HS-27A (cell line): ENCODE results near the gene MYCBPAP.

Experiments used
- DNase-seq: peaks from one replicate; pipeline ENCODE4 v3.0.0-alpha.2; 2012; ENCODE audit warnings: low read depth, missing footprints

Gene MYCBPAP

DNA sequence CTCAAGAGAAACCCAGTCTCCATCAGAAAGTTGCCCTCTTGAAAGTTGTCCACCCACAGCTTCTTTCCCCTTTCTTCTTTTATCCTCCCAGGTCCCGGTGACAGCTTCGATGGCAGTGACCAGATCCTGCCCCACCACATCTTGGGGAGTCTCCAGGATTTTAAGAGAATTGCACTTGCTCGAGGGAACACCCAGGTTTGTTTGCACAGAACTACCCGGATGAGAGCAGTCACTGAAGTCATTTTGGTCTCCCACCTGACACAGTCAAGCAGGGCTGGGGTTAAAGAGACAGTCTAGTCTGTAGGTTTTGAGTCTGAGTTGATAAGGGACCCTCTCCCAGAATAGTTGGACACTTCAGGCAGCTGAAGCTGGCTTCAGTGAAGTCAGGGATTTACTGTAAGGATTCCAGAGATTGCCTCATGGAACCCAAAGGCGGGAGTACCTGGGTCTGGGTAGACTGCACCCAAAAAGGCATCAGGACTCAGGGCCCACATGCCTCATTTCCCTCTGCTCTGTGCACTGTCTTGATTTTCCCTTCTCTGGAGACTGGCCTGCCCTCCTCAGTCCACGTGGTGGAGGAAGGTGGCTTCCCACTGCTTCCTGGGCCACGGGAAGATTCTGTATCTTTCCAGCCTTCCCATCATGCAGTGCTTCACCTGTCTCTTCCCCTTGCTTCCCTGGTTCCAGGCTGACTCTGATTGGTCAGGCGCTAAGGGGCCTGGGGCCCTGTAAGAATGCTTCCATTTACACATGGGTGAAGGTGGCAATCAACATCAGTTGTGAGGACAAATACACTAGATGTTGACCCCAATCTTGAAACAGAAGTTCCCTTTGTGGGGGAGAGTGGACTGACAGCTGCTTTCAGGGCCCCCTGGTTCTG, 9.5 kb downstream of the MYCBPAP start:
- no peak for DNase-seq

DNA sequence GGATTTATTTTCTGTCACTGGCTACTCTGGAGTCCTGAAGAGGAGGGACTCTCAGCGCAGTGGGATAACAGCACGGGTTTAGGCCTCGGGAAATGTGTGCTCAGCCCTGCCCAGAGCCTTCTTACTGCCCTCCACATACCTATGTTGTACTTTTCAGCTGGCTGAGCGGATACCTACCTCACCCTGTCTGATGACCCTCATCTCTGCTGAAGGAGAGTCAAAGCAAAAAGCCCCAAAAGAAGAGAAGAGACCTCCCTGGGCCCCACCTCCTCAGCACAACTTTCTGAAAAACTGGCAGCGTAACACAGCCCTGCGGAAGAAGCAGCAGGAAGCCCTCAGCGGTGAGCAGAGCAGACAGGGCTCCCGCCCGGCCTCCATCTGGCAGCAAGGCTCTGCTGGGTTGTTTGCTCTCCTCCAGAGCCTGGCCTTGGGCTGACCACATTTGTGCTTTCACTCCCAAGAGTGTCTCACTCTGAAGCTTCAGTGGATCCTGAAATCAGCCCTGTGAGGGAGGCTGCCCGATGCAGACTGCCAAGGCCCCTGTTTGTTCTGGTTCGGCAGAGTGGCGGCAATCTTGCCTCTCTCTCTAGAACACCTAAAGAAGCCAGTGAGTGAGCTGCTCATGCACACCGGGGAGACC, 10.3 kb downstream of the MYCBPAP start:
- no peak for DNase-seq

DNA sequence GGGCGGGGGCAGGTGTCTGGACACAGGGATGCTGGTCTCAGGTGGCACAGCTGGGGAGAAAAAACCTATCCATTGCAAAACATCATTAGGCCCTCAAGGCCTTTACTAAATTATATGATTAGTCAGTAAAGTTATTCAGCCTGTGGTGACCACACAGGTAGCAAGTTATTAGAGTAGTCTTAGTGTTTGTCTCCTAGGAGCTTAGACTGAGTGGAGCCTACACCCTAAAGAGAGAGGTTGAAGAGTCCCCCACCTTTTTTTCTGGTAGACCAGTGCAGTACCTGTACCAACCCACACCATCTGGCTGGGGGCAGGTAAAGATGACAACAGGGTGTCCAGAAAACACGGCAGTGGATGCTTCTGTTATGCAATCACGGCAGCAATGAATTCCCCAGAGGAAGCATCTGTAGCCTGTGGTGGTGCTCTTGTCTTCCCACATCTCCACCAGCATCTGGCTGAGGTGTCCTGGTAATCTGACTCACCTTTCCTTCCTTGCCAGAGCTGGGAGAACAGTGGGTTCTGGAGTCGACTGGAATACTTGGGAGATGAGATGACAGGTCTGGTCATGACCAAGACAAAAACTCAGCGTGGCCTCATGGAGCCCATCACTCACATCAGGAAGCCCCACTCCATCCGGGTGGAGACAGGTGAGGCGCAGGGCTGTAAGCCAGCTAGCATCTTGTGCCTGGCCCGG, 11.0 kb downstream of the MYCBPAP start:
- no peak for DNase-seq

DNA sequence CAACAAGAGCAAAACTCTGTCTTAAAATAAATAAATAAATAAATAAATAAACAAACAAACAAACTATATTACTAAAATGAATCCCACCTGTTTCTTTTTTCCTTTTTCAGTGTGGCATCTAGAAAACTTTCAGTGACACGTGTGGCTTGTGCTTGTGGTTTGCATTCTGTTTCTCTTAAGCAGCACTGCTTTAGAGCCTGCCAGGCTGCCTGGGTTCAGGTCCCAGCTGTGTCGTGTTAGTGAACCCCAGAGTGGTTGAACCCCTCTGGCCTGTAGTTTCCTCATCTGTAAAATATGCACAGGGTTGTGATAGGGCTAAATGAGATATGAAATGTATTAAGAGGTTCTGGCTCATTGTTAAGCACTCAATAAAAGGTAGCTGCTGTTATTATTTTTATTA, 12.2 kb downstream of the MYCBPAP start:
- no peak for DNase-seq

DNA sequence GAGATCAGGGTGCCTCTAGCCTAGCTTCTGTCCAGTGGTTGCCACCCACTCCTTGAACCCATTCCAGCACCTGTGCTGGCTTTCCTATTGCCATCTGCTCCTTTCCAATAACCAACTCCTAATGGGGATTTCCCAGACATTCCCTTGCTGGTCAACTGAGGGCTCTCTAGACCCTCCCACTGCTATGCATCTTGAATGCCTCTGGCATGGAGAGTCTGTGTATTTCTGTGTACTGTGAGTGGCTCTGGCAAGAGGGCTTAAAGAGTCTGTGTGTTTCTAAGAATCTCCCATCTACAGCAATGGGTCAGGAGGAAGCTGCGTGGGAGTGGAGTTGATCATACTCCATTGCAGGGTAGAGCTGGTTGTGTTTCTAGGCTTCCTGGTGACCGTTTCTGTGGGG, 13.3 kb downstream of the MYCBPAP start:
- DNase-seq: no peak

DNA sequence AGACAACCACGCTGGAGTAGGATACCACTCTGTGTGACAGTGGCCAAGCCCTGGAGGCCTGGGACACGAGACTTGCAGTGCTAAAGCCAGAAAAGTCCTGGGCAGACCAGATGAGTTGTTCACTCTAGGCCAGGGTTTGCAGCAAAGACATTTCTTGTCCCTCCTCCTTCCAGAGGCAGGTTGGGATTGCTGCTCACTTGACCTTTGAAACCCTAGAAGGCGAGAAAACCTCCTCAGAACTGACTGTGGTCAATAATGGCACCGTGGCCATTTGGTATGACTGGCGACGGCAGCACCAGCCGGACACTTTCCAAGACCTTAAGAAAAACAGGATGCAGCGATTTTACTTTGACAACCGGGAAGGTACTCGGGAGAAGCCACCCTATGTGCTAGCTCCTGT, 14.5 kb downstream of the MYCBPAP start:
- no peak for DNase-seq

DNA sequence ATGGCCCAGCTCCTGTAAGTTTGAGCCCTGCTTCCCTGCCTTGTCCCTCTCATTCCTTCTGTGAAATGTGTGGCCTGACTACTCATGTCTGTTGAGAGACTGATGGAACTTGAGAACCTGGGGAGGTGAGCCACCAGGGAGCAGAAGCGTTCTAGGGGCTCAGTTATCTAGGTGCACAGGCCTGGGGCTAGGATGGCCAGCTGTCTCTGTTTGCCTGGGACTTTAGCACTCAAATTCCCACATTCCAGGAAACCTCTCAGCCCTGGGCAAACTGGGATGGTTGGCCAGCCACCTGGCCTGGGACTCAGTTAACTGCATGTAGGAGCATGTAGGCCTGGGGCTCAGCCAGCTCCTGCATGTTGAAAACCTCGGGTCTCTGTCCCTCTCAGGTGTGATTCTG, 15.0 kb downstream of the MYCBPAP start:
- DNase-seq: no peak

DNA sequence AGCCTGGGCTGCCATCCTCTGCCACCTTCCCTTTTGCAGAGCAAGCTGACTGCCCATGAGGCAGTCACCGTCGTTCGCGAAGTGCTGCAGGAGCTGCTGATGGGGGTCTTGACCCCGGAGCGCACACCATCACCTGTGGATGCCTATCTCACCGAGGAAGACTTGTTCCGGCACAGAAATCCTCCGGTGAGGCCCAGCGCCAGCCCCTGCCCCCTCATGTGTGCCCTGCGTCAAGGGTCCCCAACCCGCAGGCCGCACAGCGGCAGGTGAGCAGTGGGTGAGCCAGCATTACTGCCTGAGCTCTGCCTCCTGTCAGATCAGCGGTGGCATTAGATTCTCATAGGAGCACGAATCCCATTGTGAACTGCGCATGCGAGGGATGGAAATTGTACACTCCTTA, 16.6 kb downstream of the MYCBPAP start:
- no peak for DNase-seq

DNA sequence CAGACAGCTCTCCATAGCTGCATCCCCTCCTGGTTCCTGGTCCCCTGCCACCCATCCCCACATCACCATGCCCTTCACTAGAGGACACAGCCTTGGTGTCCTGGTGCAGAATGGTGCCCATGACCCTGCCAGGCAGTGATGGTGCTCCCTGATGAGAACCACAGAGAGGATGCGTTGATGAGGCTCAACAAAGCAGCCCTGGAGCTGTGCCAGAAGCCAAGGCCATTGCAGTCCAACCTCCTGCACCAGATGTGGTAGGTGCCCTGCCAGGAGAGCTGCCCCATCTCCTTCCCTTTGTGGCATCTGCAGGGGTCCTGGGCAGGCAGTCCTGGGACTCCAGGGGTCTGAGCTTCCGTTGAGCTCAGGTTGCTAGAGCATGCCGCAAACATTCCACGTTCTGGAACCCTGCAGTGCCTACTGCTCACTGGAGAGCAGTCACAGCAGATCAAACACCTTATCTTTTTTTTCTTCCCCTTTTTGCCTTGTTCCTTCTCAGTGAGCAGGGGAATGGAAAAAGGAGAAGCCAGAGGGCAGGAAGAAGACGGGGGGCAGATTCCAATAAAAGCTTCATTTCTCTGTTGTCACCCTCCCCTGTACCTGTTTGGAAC, 19.0 kb downstream of the MYCBPAP start:
- DNase-seq: no peak

DNA sequence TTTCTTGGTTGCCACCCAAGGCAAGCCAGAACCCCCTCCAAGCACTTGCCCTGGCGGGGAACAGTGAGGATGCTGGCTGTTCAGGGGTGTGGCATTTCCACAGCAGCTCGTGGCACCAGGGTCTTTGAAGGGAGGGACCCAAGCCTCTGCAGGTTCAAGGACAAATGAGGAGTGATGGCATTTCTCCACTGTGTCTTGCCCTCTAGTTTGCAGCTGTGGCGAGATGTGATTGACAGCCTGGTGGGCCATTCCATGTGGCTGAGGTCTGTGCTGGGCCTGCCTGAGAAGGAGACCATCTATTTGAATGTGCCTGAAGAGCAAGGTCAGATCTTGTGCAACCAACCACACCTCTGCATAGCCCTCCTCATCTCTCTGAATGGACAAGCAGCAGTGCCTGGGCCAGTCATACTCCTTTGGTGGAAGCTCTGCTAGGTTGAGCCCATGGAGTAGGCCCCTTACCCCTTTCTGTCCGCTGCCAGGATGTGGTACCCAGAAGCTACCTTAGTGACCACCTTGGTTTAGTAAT, 19.8 kb downstream of the MYCBPAP start:
- no peak for DNase-seq

DNA sequence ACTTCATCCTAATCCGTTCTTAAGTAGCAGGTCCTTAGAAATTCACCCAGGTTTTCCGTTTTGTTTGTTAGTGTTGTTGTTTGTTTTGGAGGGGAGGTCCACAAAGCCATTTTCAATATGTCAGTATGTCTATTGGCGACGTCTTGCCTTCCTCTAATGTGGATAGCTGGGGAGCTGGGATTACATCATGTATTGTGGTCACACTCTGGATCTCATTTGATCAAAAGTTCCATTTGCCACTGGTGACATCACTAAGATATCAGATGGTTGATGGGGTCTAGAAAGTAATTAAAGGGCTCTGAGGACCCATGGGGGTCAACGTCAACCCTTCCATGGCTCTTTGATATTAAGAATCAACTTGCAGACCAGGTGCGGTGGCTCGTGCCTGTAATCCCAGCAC, 21.6 kb downstream of the MYCBPAP start:
- no peak for DNase-seq

DNA sequence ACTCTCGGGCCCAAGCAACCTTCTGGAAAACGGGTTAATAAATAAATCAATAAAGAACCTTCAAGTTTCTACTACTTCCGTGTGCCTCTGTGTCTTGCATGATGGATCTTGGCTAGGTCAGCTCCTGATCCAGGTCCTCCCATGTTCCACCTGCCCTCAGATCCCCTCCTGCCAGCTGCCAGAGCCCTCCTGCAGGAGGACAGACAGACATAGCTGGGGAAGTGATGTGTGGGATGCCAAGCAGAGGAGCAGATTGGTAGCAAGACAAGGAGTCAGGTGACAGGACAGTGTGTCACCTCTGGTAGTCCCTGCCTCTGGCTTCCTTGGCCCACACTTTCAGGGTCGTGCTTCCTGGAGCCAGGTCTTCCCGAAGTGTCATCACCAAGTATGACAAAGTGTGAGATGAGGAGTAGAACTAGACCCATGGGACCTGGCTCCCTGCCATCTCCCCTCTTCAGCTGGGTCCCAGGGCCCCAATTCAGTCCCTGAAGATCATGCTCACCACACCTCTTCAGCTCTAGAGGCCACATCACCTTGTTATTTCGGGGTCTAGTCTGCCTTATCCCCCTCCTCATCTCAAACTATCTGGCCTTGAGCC, 23.3 kb downstream of the MYCBPAP start:
- no peak for DNase-seq

DNA sequence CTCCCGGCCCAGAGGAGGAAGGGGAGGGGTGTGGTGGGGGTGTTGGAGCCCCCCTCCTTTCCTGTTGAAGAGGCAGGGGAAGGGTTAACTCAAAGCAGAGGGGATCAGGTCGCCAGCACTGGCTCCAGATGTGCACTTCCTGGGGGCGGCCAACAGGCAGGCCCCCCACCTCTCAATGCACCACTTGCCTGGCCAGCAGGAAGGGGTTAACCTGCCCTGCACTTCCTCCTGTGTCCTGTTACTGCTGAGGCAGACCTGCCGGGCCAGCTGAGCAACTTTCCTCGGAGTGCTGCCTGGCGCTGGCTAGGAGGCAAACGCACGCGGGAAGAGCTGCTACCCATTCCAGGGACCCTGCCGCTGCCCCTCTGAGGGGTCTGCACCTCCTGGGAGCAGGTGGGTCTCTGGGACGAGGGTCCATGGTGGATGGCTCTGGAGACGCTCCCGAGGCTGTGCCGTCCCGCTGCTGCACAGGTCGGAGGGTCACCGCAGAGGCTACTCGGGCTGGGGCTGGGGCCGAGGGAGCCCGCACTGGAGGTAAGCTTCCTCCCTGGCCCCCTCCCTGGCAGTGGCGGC, 24.3 kb downstream of the MYCBPAP start, which contains the start of gene EPN3:
Gene EPN3 (plus strand): TSS at position 284 of the 573 bp plus-strand sequence. CDS start 3,822 bp downstream, outside the sequence.
- DNase-seq: no peak

DNA sequence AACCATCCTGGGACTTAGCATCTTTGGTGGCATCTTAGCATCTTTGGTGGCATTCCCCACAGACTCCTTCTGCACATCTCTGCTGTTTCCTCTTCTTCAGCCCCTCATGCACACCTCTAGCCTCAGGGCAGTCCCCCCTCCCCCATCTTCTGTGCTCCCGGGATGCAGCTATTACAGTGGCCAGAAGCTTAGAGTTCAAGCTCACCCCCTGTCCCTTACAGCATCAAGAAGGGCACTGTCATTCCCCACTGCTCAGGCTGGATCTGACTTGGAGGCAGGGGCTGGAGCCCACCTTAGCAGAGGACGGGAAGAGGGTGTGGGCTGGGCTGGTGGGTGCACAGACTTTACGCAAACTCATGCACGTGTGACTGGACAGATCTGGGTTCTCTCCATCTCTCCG, 24.9 kb downstream of the MYCBPAP start:
- no peak for DNase-seq

DNA sequence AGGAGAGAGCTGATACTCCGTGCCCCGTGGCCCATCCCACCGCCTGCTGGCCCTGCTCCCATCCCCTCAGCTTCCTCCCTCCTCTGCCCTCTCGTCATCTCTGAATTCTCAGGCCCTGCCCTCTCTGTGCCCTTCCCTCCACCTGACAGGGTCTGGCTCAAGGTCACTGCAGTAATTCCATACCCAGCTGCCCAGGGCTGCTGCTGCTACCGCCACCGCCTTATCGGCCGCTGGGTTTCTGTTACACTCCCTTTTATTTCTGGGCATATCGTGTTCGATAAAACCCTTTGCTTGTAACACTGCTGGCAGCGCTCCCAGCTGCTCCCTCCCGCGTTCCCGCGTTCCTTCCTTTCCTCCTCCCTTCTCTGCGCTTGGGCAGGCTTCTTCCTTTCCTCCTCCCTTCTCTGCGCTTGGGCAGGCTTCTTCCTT, 25.5 kb downstream of the MYCBPAP start:
- DNase-seq: no peak

DNA sequence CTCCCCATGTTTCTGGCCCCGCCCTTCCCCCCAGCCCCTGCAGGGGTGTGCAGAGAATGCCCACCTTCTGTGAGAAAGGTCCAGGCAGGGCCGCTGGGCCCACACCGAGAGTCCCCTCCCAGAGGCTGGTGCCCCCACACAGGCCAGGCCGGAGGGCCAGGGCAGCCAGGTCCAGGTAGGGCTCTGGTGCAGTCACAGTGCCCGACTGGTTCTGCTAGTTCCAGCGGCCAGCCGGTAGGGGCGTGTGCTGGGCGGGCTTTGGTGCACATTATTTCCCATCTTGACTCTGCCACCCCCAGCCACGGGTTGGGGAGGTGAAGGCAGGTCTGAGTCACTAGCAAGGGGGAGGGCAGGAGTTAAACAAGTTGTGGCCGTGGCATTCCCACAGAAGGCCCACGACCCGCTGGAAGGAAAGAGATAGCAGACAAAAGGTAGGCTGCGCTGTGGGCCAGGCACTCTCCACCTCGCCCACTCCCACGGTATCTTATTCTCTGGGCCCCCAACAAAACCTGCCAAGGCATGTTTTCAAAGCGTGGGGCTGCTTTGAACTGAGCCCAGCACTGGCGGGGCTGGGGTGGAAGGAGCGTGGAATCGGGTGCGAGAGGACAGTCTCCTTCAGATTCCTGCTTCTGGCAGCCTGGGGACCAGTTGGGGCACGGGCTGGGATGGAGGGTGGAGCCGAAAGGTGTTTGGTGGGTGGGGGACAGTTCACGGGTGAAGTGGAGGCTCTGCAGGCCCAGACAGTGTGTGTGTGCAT, 26.2 kb downstream of the MYCBPAP start:
- no peak for DNase-seq

DNA sequence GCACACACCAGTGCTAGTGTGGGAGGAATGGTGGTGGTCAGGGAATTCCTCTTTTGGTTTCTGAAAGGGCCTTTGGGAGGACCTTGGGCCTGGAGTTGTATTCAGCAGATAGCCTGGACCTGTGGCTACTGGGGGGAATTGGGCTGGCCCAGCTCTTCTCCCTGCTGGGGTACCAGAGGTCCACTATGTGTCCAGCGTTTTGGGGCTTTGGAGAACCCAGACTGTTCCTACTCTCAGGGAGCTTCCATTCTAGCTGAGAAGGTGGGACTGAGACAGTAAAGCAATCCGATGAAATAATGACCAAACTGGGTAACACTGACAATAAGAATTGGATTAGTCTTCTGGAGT, 26.7 kb downstream of the MYCBPAP start:
- no peak for DNase-seq

DNA sequence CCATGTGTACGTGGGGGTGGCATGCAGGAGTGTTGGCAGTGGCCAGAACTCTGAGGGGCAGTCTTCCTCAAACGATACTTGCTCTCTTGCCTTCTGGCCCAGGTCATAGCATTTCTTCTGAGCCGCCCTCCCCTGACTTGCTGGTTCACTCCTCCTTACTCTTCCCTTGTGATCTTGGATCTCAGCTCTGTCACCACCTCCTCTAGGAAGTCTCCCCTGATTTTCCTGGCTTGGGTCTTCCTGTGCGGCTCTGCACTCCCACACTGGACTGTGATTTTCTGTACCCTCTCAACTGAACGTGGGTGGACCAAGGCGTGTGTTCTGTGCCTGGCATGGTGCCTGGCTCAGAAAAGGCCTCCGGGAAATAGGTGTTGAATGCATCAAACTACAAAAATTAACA, 27.2 kb downstream of the MYCBPAP start:
- DNase-seq: no peak

DNA sequence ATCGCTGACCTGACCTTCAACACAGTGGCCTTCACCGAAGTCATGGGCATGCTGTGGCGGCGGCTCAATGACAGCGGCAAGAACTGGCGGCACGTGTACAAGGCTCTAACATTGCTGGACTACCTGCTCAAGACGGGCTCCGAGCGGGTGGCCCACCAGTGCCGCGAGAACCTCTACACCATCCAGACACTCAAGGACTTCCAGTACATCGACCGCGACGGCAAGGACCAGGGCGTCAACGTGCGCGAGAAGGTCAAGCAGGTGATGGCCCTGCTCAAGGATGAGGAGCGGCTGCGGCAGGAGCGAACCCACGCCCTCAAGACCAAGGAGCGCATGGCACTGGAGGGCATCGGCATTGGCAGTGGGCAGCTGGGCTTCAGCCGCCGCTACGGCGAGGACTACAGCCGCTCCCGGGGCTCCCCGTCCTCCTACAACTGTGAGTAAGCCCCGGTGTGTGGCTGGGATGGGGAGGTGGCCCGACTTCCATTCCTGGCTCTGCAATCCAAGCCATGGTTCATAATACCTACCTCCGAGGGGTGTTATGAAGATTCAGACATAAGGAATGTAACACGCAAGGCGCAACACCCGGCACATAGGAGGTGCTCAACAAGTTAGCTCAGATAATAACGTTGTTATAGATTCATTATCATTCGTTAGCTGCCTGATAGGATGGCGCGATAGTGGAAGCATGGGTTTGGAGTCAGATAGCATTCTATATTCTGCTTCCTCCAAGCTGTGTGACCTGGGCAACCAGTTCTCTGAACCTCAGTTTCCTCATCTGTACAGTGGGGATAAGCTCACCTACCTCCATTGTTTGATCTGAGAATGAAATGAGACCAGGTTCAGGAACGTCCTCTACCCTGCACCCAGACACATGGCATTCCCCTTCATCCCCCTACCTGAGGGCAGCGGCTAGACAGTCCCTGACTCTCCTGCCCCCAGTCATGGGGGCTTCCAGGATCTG, 28.7 kb downstream of the MYCBPAP start:
- DNase-seq: no peak
